ENCODE data around the gene VWA7. TPM values are rescaled to one million over a fixed set of nuclear protein-coding genes. Genes with fewer than 3 reads are reported as not detected.
"Not testable (repeated sequence)": the region's sequence is repeated elsewhere in the genome, so short reads cannot be mapped to it uniquely, and the experiment has no call there.

Gene VWA7
- total and polyA plus RNA-seq, 9 donors, result 0.71 to 2.1 (median 1.6) TPM

GRCh38 chr6:31801031-31801927, 24.2 kb upstream of the VWA7 start:
- H3K36me3 ChIP-seq (ENCODE audit: control insufficient read depth, insufficient read depth, low read length), result peaks cover 28% of the 10 kb centered on the region
- not testable (repeated sequence) for H3K4me3 ChIP-seq (ENCODE audit: low read length); DNase-seq; H3K27me3 ChIP-seq (ENCODE audit: control insufficient read depth, insufficient read depth, low read length); H3K27ac ChIP-seq (ENCODE audit: low read length); H3K9me3 ChIP-seq (replicated peaks; ENCODE audit: control insufficient read depth, low read depth, low read length); H3K4me1 ChIP-seq (ENCODE audit: control insufficient read depth, insufficient read depth, low read length)
- 100% methylated on average over 2 of the region's 8 CpGs for WGBS (ENCODE audit: insufficient coverage)

- H3K4me1 ChIP-seq (ENCODE audit: control insufficient read depth, insufficient read depth, low read length), result peaks cover 11% of the 10 kb centered on the region
- H3K36me3 ChIP-seq (ENCODE audit: control insufficient read depth, insufficient read depth, low read length), result peaks cover 28% of the 10 kb centered on the region
- no peaks in the 10 kb centered on the region for H3K27me3 ChIP-seq (ENCODE audit: control insufficient read depth, insufficient read depth, low read length)
- WGBS (ENCODE audit: insufficient coverage), result no CpG with 5 or more reads among the region's 12 CpGs
- H3K9me3 ChIP-seq (replicated peaks; ENCODE audit: control insufficient read depth, low read depth, low read length), result no peaks in the 10 kb centered on the region
- H3K27ac ChIP-seq (ENCODE audit: low read length), result no peak overlapping the region
- peak; percentile 67 for DNase-seq
- no peak overlapping the region for H3K4me3 ChIP-seq (ENCODE audit: low read length)
Measured at GRCh38 chr6:31799781-31800180, 22.7 kb upstream of the VWA7 start.

GRCh38 chr6:31797588-31797987, 20.5 kb upstream of the VWA7 start:
- no peak overlapping the region for H3K4me3 ChIP-seq (ENCODE audit: low read length)
- H3K27ac ChIP-seq (ENCODE audit: low read length), result peak overlapping the region; percentile 25
- peaks cover 18% of the 10 kb centered on the region for H3K4me1 ChIP-seq (ENCODE audit: control insufficient read depth, insufficient read depth, low read length)
- H3K9me3 ChIP-seq (replicated peaks; ENCODE audit: control insufficient read depth, low read depth, low read length), result no peaks in the 10 kb centered on the region
- no CpG with 5 or more reads among the region's 5 CpGs for WGBS (ENCODE audit: insufficient coverage)
- no peak for DNase-seq
- peaks cover 20% of the 10 kb centered on the region for H3K36me3 ChIP-seq (ENCODE audit: control insufficient read depth, insufficient read depth, low read length)
- H3K27me3 ChIP-seq (ENCODE audit: control insufficient read depth, insufficient read depth, low read length), result no peaks in the 10 kb centered on the region

GRCh38 chr6:31796993-31797385, 19.9 kb upstream of the VWA7 start:
- whole genome bisulfite sequencing (ENCODE audit: insufficient coverage), result no CpG with 5 or more reads among the region's 2 CpGs
- no peak for DNase-seq
- H3K27me3 ChIP-seq (ENCODE audit: control insufficient read depth, insufficient read depth, low read length), result no peaks in the 10 kb centered on the region
- H3K4me3 ChIP-seq (ENCODE audit: low read length), result no peak overlapping the region
- H3K36me3 ChIP-seq (ENCODE audit: control insufficient read depth, insufficient read depth, low read length), result peaks cover 26% of the 10 kb centered on the region
- peak overlapping the region; percentile 25 for H3K27ac ChIP-seq (ENCODE audit: low read length)
- no peaks in the 10 kb centered on the region for H3K9me3 ChIP-seq (replicated peaks; ENCODE audit: control insufficient read depth, low read depth, low read length)
- peaks cover 18% of the 10 kb centered on the region for H3K4me1 ChIP-seq (ENCODE audit: control insufficient read depth, insufficient read depth, low read length)

- no peaks in the 10 kb centered on the region for H3K27me3 ChIP-seq (ENCODE audit: control insufficient read depth, insufficient read depth, low read length)
- under 1% methylated on average over 75 of the region's 75 CpGs for WGBS (ENCODE audit: insufficient coverage)
- H3K4me1 ChIP-seq (ENCODE audit: control insufficient read depth, insufficient read depth, low read length), result peaks cover 18% of the 10 kb centered on the region
- peaks cover 32% of the 10 kb centered on the region for H3K36me3 ChIP-seq (ENCODE audit: control insufficient read depth, insufficient read depth, low read length)
- no peaks in the 10 kb centered on the region for H3K9me3 ChIP-seq (replicated peaks; ENCODE audit: control insufficient read depth, low read depth, low read length)
- DNase-seq, result peak; percentile 92
- H3K4me3 ChIP-seq (ENCODE audit: low read length), result peak within 1 kb of the TSS; percentile 97
- peak within 1 kb of the TSS; percentile 97 for H3K27ac ChIP-seq (ENCODE audit: low read length)
Measured at GRCh38 chr6:31795616-31796298, 18.6 kb upstream of the VWA7 start, which contains the start of gene VARS1. Gene VARS1, minus strand, starts transcription at chr6:31795752. Its CDS starts 535 bp downstream, at chr6:31795217.

GRCh38 chr6:31794866-31795615, 17.9 kb upstream of the VWA7 start:
- peak overlapping the region; percentile 97 for H3K4me3 ChIP-seq (ENCODE audit: low read length)
- DNase-seq, result peak; percentile 52

GRCh38 chr6:31794294-31794865, 17.3 kb upstream of the VWA7 start:
- Histone ChIP-seq H3K27me3 (ENCODE audit: control insufficient read depth, insufficient read depth, low read length) (no peaks in the 10 kb centered on the region), H3K27ac (ENCODE audit: low read length) (peak overlapping the region; percentile 97), H3K4me1 (ENCODE audit: control insufficient read depth, insufficient read depth, low read length) (peaks cover 18% of the 10 kb centered on the region), H3K36me3 (ENCODE audit: control insufficient read depth, insufficient read depth, low read length) (peaks cover 42% of the 10 kb centered on the region), H3K9me3 (replicated peaks; ENCODE audit: control insufficient read depth, low read depth, low read length) (no peaks in the 10 kb centered on the region), H3K4me3 (ENCODE audit: low read length) (peak overlapping the region; percentile 97)
- WGBS (ENCODE audit: insufficient coverage), result 12% methylated on average over 7 of the region's 7 CpGs
- no peak for DNase-seq

More at GRCh38 chr6:31794866-31795615, 17.9 kb upstream of the VWA7 start:
- 1% methylated on average over 29 of the region's 44 CpGs for WGBS (ENCODE audit: insufficient coverage)
- Histone ChIP-seq H3K27me3 (ENCODE audit: control insufficient read depth, insufficient read depth, low read length) (no peaks in the 10 kb centered on the region), H3K4me1 (ENCODE audit: control insufficient read depth, insufficient read depth, low read length) (peaks cover 18% of the 10 kb centered on the region), H3K9me3 (replicated peaks; ENCODE audit: control insufficient read depth, low read depth, low read length) (no peaks in the 10 kb centered on the region), H3K27ac (ENCODE audit: low read length) (peak overlapping the region; percentile 97), H3K36me3 (ENCODE audit: control insufficient read depth, insufficient read depth, low read length) (peaks cover 35% of the 10 kb centered on the region)

- H3K9me3 ChIP-seq (replicated peaks; ENCODE audit: control insufficient read depth, low read depth, low read length); DNase-seq; H3K4me3 ChIP-seq (ENCODE audit: low read length); H3K27me3 ChIP-seq (ENCODE audit: control insufficient read depth, insufficient read depth, low read length): not testable (repeated sequence)
- H3K36me3 ChIP-seq (ENCODE audit: control insufficient read depth, insufficient read depth, low read length), result peaks cover 44% of the 10 kb centered on the region
- peak overlapping the region; percentile 97 for H3K27ac ChIP-seq (ENCODE audit: low read length)
- WGBS (ENCODE audit: insufficient coverage), result 100% methylated on average over 2 of the region's 6 CpGs
- H3K4me1 ChIP-seq (ENCODE audit: control insufficient read depth, insufficient read depth, low read length), result peaks cover 18% of the 10 kb centered on the region
Measured at GRCh38 chr6:31793927-31794245, 16.8 kb upstream of the VWA7 start.

GRCh38 chr6:31792761-31793171, 15.6 kb upstream of the VWA7 start:
- no peaks in the 10 kb centered on the region for H3K27me3 ChIP-seq (ENCODE audit: control insufficient read depth, insufficient read depth, low read length)
- no peak overlapping the region for H3K27ac ChIP-seq (ENCODE audit: low read length)
- H3K4me3 ChIP-seq (ENCODE audit: low read length), result no peak overlapping the region
- H3K9me3 ChIP-seq (replicated peaks; ENCODE audit: control insufficient read depth, low read depth, low read length), result no peaks in the 10 kb centered on the region
- no peak for DNase-seq
- 83% methylated on average over 7 of the region's 12 CpGs for WGBS (ENCODE audit: insufficient coverage)
- H3K4me1 ChIP-seq (ENCODE audit: control insufficient read depth, insufficient read depth, low read length), result peaks cover 18% of the 10 kb centered on the region
- peaks cover 41% of the 10 kb centered on the region for H3K36me3 ChIP-seq (ENCODE audit: control insufficient read depth, insufficient read depth, low read length)

- Histone ChIP-seq H3K27me3 (ENCODE audit: control insufficient read depth, insufficient read depth, low read length) (no peaks in the 10 kb centered on the region), H3K27ac (ENCODE audit: low read length) (no peak overlapping the region), H3K4me1 (ENCODE audit: control insufficient read depth, insufficient read depth, low read length) (peaks cover 18% of the 10 kb centered on the region), H3K36me3 (ENCODE audit: control insufficient read depth, insufficient read depth, low read length) (peaks cover 37% of the 10 kb centered on the region), H3K4me3 (ENCODE audit: low read length) (no peak overlapping the region), H3K9me3 (replicated peaks; ENCODE audit: control insufficient read depth, low read depth, low read length) (no peaks in the 10 kb centered on the region)
- no peak for DNase-seq
- WGBS (ENCODE audit: insufficient coverage), result no CpG with 5 or more reads among the region's 3 CpGs
Measured at GRCh38 chr6:31792090-31792374, 14.9 kb upstream of the VWA7 start.
